NCI-H748 (cell line): Measurements from ENCODE around the gene NCK2.

Source experiments
- DNase-seq: peaks from one replicate; lab custom pipeline; 2025; ENCODE audit not compliant: unreplicated experiment; lab: John Stamatoyannopoulos, UW

Gene NCK2

DNA sequence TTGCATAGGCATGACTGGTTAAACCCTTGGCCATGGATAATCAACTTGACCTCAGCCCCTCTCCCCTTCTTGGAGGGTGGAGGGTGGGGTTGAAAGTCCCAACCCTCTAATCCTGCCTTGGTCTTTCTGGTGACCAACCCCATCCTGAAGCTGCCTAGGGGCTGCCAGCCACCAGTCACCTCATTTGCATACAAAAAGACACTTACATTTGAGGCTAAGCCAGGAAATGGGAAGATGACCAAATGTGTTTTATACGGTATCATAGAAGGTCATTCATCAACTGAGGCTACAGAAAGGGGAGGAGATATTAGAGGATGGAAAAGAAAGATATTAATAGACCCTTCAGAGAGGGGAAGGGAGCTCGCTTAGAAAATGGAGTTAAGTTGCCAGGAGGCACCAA is 96.8 kb downstream of the NCK2 start:
- DNase-seq: no peak

- DNase-seq: peak; percentile 21
These were observed 97.8 kb downstream of the NCK2 start for GRCh38 chr2:105842555-105842954.

GRCh38 chr2:105843476-105844374 is 99.0 kb downstream of the NCK2 start:
- no peak for DNase-seq

DNA sequence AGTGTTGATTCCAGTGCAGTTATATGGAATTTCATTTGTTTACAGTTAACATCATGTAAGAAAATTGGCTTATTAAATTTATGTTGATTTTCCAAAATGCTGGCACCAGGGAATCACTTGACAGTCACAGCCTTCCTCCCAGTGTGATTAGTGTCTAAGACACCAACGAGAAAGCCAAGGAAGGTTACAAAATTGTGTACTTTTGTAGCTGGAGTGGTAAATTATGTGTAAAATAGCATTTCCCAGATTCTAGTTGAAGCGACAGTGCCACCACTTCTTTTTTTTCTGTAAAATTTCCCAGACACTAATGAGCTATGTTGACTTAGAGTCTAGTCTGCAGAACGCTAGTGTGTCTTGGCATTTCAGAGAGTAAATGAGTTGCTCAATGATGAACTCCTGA is 101.3 kb downstream of the NCK2 start:
- no peak for DNase-seq

GRCh38 chr2:105847056-105847455 is 102.3 kb downstream of the NCK2 start:
- DNase-seq: no peak

- DNase-seq: no peak
These were observed 103.7 kb downstream of the NCK2 start for GRCh38 chr2:105848367-105848766.

DNA sequence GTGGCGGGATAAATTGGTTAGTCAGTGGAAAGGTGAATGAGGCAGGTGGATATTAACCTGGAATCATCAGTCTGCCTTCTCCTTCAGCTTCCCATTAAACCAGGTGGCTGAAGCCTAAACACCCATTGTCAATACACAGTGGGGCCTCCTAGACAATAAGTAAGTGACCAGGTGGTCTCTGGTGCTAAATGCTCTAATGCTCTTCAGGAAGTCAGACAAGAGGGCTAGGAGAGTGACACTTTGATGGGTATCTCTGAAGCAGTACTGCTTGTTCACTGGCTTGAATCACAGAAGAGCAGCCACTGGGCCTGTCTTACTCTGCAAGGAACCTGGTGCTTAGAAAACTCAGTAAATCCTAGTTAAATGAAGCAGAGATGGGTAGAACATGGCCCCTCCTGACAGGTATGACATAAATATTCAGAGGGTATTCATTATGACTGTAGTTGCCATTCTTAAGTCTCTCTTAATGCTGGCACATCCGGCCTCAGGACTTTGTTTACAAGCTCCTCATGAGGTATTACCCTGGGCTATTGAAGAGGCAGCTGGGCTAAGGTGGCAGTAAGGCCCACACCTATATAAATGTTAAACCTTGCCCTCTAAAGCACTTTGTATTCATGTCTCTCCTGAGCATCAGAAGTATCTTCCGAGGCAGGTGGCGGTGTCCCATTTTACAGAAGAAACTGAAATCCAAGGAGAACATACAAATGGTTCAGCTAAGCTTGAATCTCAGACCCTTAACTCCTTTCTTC is 104.9 kb downstream of the NCK2 start:
- DNase-seq: peak; percentile 68

GRCh38 chr2:105852066-105852465 is 107.4 kb downstream of the NCK2 start:
- no peak for DNase-seq

DNA sequence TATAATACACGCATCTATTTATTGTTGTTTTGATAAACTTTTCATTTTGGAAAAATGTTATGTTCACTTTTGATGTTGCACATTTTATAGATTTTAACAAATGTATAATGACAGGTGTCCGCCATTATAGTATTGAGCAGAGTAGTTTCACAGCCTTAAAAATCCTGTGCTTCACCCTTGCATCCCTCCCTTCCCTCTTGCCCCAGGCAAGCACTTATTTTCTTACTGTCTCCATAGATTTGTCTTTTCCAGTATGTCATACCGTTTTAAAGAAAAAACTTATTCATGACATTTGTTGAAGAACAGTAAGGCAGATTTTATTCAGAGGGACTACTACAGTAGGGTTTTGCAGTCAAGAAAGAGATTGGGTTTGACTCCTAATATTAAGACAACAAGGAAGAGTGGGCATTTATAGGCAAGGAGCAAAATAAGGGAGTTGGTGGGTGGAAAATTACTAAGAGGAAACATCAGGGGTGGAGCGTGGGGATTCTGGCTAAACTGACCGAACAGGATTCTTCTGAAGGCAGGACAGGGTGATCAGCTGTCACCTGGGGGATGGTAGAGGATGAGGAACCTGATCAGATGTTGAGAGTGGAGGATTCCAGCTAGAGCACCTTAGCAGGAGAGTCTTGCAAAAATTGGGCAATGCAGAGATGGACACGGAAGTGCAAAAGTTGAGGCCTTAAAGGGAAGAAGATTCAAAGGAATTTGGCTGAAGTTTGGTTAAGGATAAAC is 108.8 kb downstream of the NCK2 start:
- no peak for DNase-seq

GRCh38 chr2:105854972-105855371 is 110.3 kb downstream of the NCK2 start:
- DNase-seq: no peak

GRCh38 chr2:105856581-105856980 is 111.9 kb downstream of the NCK2 start:
- no peak for DNase-seq

GRCh38 chr2:105857076-105857740 is 112.5 kb downstream of the NCK2 start:
- DNase-seq: no peak

GRCh38 chr2:105858868-105859693 is 114.4 kb downstream of the NCK2 start:
- no peak for DNase-seq

- no peak for DNase-seq
These were observed 114.9 kb downstream of the NCK2 start for GRCh38 chr2:105859694-105859951.

GRCh38 chr2:105860567-105860966 is 115.9 kb downstream of the NCK2 start:
- DNase-seq: no peak

- DNase-seq: no peak
These were observed 116.5 kb downstream of the NCK2 start for GRCh38 chr2:105861200-105861599.

DNA sequence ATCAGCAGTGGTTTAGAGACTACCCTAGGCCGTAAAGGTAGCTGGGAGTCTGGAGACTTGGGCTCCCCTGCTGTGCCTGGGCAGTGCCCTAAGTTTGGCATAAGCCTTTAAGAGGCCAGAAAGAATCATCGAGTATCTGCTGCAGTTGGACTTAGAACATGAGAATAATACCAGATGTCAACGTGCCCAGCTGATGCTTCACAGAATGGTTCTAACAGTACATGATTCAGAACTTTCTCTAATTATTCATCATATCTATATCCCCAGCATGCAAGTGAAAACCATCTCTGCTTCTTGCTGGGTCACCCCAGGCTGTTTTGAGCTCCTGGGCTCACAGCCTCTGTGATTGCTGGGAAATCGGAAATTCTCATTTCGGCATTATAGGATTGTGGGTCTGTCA is 118.1 kb downstream of the NCK2 start:
- DNase-seq: no peak

DNA sequence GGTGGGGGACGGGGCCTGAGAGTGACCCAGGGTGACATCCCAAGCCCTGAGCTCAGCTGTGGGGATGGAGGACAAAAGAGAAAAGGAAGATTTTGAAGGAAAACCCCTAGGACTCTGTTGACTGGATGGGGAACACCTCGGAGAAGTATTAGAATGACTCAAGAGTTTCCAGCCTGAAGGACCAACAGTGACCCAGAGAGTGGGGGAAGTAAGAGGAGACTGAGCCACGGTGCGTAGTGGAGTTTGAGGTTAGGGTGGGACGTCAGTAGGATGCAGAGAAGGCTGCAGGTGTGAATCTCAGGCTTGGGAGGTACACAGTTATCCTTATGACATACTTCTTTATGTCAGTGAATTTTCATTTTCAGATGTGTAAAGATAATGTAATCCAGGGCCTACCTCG is 119.5 kb downstream of the NCK2 start:
- no peak for DNase-seq

DNA sequence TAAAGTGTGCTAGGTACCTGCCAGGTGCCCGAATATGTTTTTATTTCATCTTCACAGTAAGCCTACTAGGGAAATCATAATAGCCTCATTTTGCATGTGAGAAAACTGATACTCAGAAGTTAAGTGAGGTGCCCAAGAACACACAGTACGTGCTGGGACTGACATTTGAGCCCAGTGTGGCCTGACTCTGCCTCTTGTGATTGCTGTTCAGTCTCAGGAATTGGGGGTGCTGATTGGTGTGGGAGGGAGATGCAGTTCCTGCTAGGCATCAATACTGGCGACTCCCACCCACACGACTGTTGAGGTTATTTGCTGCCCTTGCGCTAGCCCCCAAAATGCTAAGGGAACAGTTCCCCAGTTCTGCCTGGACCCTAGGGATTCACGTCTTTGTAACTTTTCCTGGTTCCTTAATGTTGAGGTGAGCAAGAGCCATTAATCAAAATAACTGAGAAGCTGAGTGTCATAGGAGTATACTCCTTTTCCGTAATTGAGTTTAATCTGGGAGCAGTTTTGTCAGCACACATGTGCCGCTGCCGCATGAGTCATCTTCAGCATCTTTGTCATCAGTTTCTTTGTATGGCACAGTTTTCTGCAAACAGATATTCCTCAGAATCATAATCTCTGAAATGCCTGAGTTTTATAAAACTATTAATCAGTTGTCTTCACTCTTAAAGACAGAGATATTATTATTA is 120.7 kb downstream of the NCK2 start:
- DNase-seq: no peak
